LNCAP (cell line): ENCODE measurements around the gene MRPS22.

ENCODE experiments used
- CTCF ChIP-seq: fragments of 450-650 bp; IDR thresholded peaks from 2 replicates; pipeline ENCODE4 v1.5.1; 2017; ENCODE audit warnings: mild to moderate bottlenecking

Gene MRPS22

GRCh38 chr3:139312959-139313358, 30.9 kb upstream of the MRPS22 start:
- no peak for TF ChIP-seq CTCF

GRCh38 chr3:139313921-139314320, 29.9 kb upstream of the MRPS22 start:
- no peak for TF ChIP-seq CTCF

- TF ChIP-seq CTCF: no peak
Measured at GRCh38 chr3:139317215-139317614, 26.6 kb upstream of the MRPS22 start.

GRCh38 chr3:139317660-139318430, 26.0 kb upstream of the MRPS22 start:
- TF ChIP-seq CTCF: no peak

GRCh38 chr3:139318431-139318816, 25.4 kb upstream of the MRPS22 start:
- TF ChIP-seq CTCF: no peak

GRCh38 chr3:139318826-139319225, 25.0 kb upstream of the MRPS22 start:
- no peak for TF ChIP-seq CTCF

GRCh38 chr3:139319428-139320402, 24.1 kb upstream of the MRPS22 start:
- TF ChIP-seq CTCF: 0 out of 2 replicates have a peak, but pooled peaks have one; percentile 26
